Ishikawa (cell line): ENCODE measurements around the gene DNAH12.

Experiments
- EP300 ChIP-seq: IDR thresholded peaks from 2 replicates; pipeline ENCODE4 v1.6.1; 2012; ENCODE audit warnings: borderline replicate concordance
- TAF1 ChIP-seq: IDR thresholded peaks from 2 replicates; pipeline ENCODE4 v1.6.1; 2012; ENCODE audit warnings: low read depth, mild to moderate bottlenecking
- TF ChIP-seq, protein P1 (sequence below): IDR thresholded peaks from 2 replicates; pipeline ENCODE4 v1.6.1; 2012

DNA sequence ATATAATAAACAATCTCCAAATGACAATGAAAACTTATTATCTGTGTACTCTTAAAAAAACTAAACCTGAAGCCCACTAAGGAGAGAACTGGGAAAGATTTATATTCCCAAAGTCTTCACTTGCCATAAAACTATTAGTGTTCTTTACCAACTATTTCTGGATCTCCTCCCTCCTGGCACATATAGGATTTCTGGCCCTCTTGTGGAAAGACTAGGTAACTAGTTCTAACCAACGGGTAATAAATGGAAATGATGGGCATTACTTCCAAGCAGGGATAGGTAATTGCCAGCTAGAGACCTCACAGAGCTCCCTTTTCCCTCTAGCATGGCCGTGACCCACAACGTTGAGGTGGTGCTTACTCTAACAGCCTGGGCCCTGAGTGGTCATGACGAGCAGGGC lies 110.1 kb downstream of the DNAH12 start:
- TF ChIP-seq, protein P1, sequence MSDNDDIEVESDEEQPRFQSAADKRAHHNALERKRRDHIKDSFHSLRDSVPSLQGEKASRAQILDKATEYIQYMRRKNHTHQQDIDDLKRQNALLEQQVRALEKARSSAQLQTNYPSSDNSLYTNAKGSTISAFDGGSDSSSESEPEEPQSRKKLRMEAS, result no peak
- TF ChIP-seq EP300, result no peak
- TF ChIP-seq TAF1, result no peak
